ENCODE results near the gene SLC35B3.

GRCh38 chr6:8375916-8376315 is 59.4 kb downstream of the SLC35B3 start:
- TF ChIP-seq POLR2H (tag; IDR thresholded peaks at IDR 0.05; ENCODE audit: low read depth), result no peak
- TF ChIP-seq PATZ1 (CRISPR knock-in tag; IDR thresholded peaks at IDR 0.05; ENCODE audit: borderline replicate concordance), result no peak
- no peak for TF ChIP-seq TAF1 (IDR thresholded peaks at IDR 0.05; ENCODE audit: control insufficient read depth, extremely low read depth, insufficient read depth, low read length, severe bottlenecking)
- TF ChIP-seq ZNF449 (CRISPR knock-in tag; IDR thresholded peaks at IDR 0.05), result no peak

Measured in K562 (cell line).